ENCODE data around the gene ZKSCAN1. TPM values are rescaled to one million over a fixed set of nuclear protein-coding genes. Genes with fewer than 3 reads are reported as not detected.

Gene ZKSCAN1
- total and polyA plus RNA-seq, 2 experiments from 2014 or later = 22.3 to 33.7 TPM

- TF ChIP-seq CTCF (IDR thresholded peaks at IDR 0.05; ENCODE audit: low read depth, low read length) = no peak
- Histone ChIP-seq H3K36me3 (peaks cover 34% of the 10 kb centered on the region), H3K27ac (no peak overlapping the region), H3K9me3 (ENCODE audit: low read depth) (no peaks in the 10 kb centered on the region), H3K4me1 (ENCODE audit: low read depth) (no peaks in the 10 kb centered on the region), H3K27me3 (no peaks in the 10 kb centered on the region), H3K4me3 (no peak overlapping the region)
- DNase-seq (ENCODE audit: low read depth in 1 of 2, low spot score in 1 of 2) = no peak
These were observed 8.7 kb downstream of the ZKSCAN1 start for GRCh38 chr7:100024020-100024619.

GRCh38 chr7:100027197-100027596, 11.8 kb downstream of the ZKSCAN1 start:
- DNase-seq (ENCODE audit: low read depth in 1 of 2, low spot score in 1 of 2) = no peak
- Histone ChIP-seq H3K4me3 (no peak overlapping the region), H3K9me3 (ENCODE audit: low read depth) (no peaks in the 10 kb centered on the region), H3K27ac (no peak overlapping the region), H3K4me1 (ENCODE audit: low read depth) (no peaks in the 10 kb centered on the region), H3K27me3 (no peaks in the 10 kb centered on the region), H3K36me3 (peaks cover 58% of the 10 kb centered on the region)
- no peak for TF ChIP-seq CTCF (IDR thresholded peaks at IDR 0.05; ENCODE audit: low read depth, low read length)

- Histone ChIP-seq H3K4me1 (ENCODE audit: low read depth) (no peaks in the 10 kb centered on the region), H3K9me3 (ENCODE audit: low read depth) (no peaks in the 10 kb centered on the region), H3K27me3 (no peaks in the 10 kb centered on the region), H3K36me3 (peaks cover 55% of the 10 kb centered on the region), H3K4me3 (no peak overlapping the region), H3K27ac (no peak overlapping the region)
- no peak for DNase-seq (ENCODE audit: low read depth in 1 of 2, low spot score in 1 of 2)
- no peak for TF ChIP-seq CTCF (IDR thresholded peaks at IDR 0.05; ENCODE audit: low read depth, low read length)
These were observed 14.2 kb downstream of the ZKSCAN1 start for GRCh38 chr7:100029596-100029995.

- Histone ChIP-seq H3K9me3 (ENCODE audit: low read depth) (no peaks in the 10 kb centered on the region), H3K36me3 (peaks cover 68% of the 10 kb centered on the region), H3K27me3 (no peaks in the 10 kb centered on the region), H3K27ac (no peak overlapping the region), H3K4me3 (no peak overlapping the region), H3K4me1 (ENCODE audit: low read depth) (no peaks in the 10 kb centered on the region)
- no peak for DNase-seq (ENCODE audit: low read depth in 1 of 2, low spot score in 1 of 2)
- TF ChIP-seq CTCF (IDR thresholded peaks at IDR 0.05; ENCODE audit: low read depth, low read length) = no peak
These were observed 18.1 kb downstream of the ZKSCAN1 start for GRCh38 chr7:100033526-100033925.

- Histone ChIP-seq H3K9me3 (ENCODE audit: low read depth) (no peaks in the 10 kb centered on the region), H3K36me3 (peaks cover 62% of the 10 kb centered on the region), H3K27ac (no peak overlapping the region)
These were observed 19.6 kb downstream of the ZKSCAN1 start for GRCh38 chr7:100034871-100035510.

More at GRCh38 chr7:100034871-100035510, 19.6 kb downstream of the ZKSCAN1 start:
- Histone ChIP-seq H3K4me3 (no peak overlapping the region), H3K27me3 (no peaks in the 10 kb centered on the region), H3K4me1 (ENCODE audit: low read depth) (no peaks in the 10 kb centered on the region)
- DNase-seq (ENCODE audit: low read depth in 1 of 2, low spot score in 1 of 2) = peak in 1 of 2 donors; percentile 85
- no peak for TF ChIP-seq CTCF (IDR thresholded peaks at IDR 0.05; ENCODE audit: low read depth, low read length)

All from cardiac muscle cell (in vitro differentiated cells and primary cell).